SK-N-DZ (cell line): ENCODE data around the gene FXYD5.
"Not testable (repeated sequence)": the region's sequence is repeated elsewhere in the genome, so short reads cannot be mapped to it uniquely, and the experiment has no call there.

Source experiments
- DNase-seq: peaks from one replicate; pipeline ENCODE4 v3.0.0-alpha.2; 2015; ENCODE audit warnings: low spot score

The FXYD5 gene

GRCh38 chr19:35136977-35137702, 17.4 kb upstream of the FXYD5 start:
- DNase-seq = no peak

GRCh38 chr19:35138305-35138892, 16.1 kb upstream of the FXYD5 start, which contains the start of gene FXYD1:
Gene FXYD1 (plus strand): TSS chr19:35138824. CDS start chr19:35140080, 1,256 bp downstream.
- DNase-seq = no peak

- no peak for DNase-seq
Measured at GRCh38 chr19:35140207-35140961, 14.2 kb upstream of the FXYD5 start.

- DNase-seq = peak; percentile 40
Measured at GRCh38 chr19:35140962-35141836, 13.3 kb upstream of the FXYD5 start.

GRCh38 chr19:35141837-35142605, 12.5 kb upstream of the FXYD5 start:
- no peak for DNase-seq

GRCh38 chr19:35142606-35143230, 11.8 kb upstream of the FXYD5 start:
- DNase-seq = no peak

- DNase-seq = peak; percentile 38
Measured at GRCh38 chr19:35143231-35143715, 11.3 kb upstream of the FXYD5 start, which contains the start of gene FXYD7. Gene FXYD7 (plus strand): TSS chr19:35143255. CDS start chr19:35143334, 79 bp downstream.

GRCh38 chr19:35143818-35144217, 10.7 kb upstream of the FXYD5 start:
- no peak for DNase-seq

- DNase-seq = no peak
Measured at GRCh38 chr19:35144259-35144599, 10.3 kb upstream of the FXYD5 start.

- peak; percentile 16 for DNase-seq
Measured at GRCh38 chr19:35144600-35145436, 9.7 kb upstream of the FXYD5 start.

GRCh38 chr19:35146746-35147459, 7.6 kb upstream of the FXYD5 start:
- DNase-seq = no peak

GRCh38 chr19:35149463-35149862, 5.1 kb upstream of the FXYD5 start:
- no peak for DNase-seq

- DNase-seq = no peak
Measured at GRCh38 chr19:35150445-35150844, 4.1 kb upstream of the FXYD5 start.

GRCh38 chr19:35151273-35152065, 3.1 kb upstream of the FXYD5 start:
- DNase-seq = no peak

GRCh38 chr19:35153129-35153522, 1.4 kb upstream of the FXYD5 start:
- DNase-seq = not testable (repeated sequence)

GRCh38 chr19:35153701-35154524, 622 bp upstream of the FXYD5 start:
- DNase-seq = no peak

GRCh38 chr19:35155441-35155840, 906 bp downstream of the FXYD5 start:
- DNase-seq = no peak
